ENCODE measurements around the gene GLS.
"Not testable (repeated sequence)": the region's sequence is repeated elsewhere in the genome, so short reads cannot be mapped to it uniquely, and the experiment has no call there.

The GLS gene

GRCh38 chr2:190929919-190930318 is 49.3 kb downstream of the GLS start:
- in situ Hi-C loops (cut with HindIII; ENCODE audit: low sequenced_read_pairs) = no loop called here

- in situ Hi-C loops (cut with HindIII; ENCODE audit: low sequenced_read_pairs) = no loop called here
Measured at GRCh38 chr2:190930411-190930810, 49.8 kb downstream of the GLS start.

- in situ Hi-C loops (cut with HindIII; ENCODE audit: low sequenced_read_pairs) = no loop called here
Measured at GRCh38 chr2:190932514-190932913, 51.9 kb downstream of the GLS start.

GRCh38 chr2:190933361-190933760 is 52.7 kb downstream of the GLS start:
- in situ Hi-C loops (cut with HindIII; ENCODE audit: low sequenced_read_pairs) = no loop called here

GRCh38 chr2:190935054-190935453 is 54.4 kb downstream of the GLS start:
- in situ Hi-C loops (cut with HindIII; ENCODE audit: low sequenced_read_pairs) = no loop called here

- in situ Hi-C loops (cut with HindIII; ENCODE audit: low sequenced_read_pairs) = no loop called here
Measured at GRCh38 chr2:190938771-190939335, 58.2 kb downstream of the GLS start.

- in situ Hi-C loops (cut with HindIII; ENCODE audit: low sequenced_read_pairs) = no loop called here
Measured at GRCh38 chr2:190940454-190940853, 59.8 kb downstream of the GLS start.

GRCh38 chr2:190941571-190941970 is 61.0 kb downstream of the GLS start:
- in situ Hi-C loops (cut with HindIII; ENCODE audit: low sequenced_read_pairs) = no loop called here

GRCh38 chr2:190942697-190943096 is 62.1 kb downstream of the GLS start:
- in situ Hi-C loops (cut with HindIII; ENCODE audit: low sequenced_read_pairs) = no loop called here

GRCh38 chr2:190943706-190944105 is 63.1 kb downstream of the GLS start:
- in situ Hi-C loops (cut with HindIII; ENCODE audit: low sequenced_read_pairs) = no loop called here

- in situ Hi-C loops (cut with HindIII; ENCODE audit: low sequenced_read_pairs) = no loop called here
Measured at GRCh38 chr2:190947141-190947540, 66.5 kb downstream of the GLS start.

GRCh38 chr2:190947711-190948251 is 67.2 kb downstream of the GLS start:
- in situ Hi-C loops (cut with HindIII; ENCODE audit: low sequenced_read_pairs) = no loop called here

GRCh38 chr2:190948671-190949070 is 68.0 kb downstream of the GLS start:
- in situ Hi-C loops (cut with HindIII; ENCODE audit: low sequenced_read_pairs) = no loop called here

- in situ Hi-C loops (cut with HindIII; ENCODE audit: low sequenced_read_pairs) = no loop called here
Measured at GRCh38 chr2:190950566-190950991, 70.0 kb downstream of the GLS start.

- in situ Hi-C loops (cut with HindIII; ENCODE audit: low sequenced_read_pairs) = no loop called here
Measured at GRCh38 chr2:190953257-190953656, 72.6 kb downstream of the GLS start.

GRCh38 chr2:190959911-190960788 is 79.5 kb downstream of the GLS start:
- in situ Hi-C loops (cut with HindIII; ENCODE audit: low sequenced_read_pairs) = no loop called here

GRCh38 chr2:190961117-190961516 is 80.5 kb downstream of the GLS start:
- in situ Hi-C loops (cut with HindIII; ENCODE audit: low sequenced_read_pairs) = not testable (repeated sequence)

- in situ Hi-C loops (cut with HindIII; ENCODE audit: low sequenced_read_pairs) = no loop called here
Measured at GRCh38 chr2:190961918-190962487, 81.4 kb downstream of the GLS start.

- in situ Hi-C loops (cut with HindIII; ENCODE audit: low sequenced_read_pairs) = no loop called here
Measured at GRCh38 chr2:190963088-190963487, 82.5 kb downstream of the GLS start.

GRCh38 chr2:190964170-190964795 is 83.7 kb downstream of the GLS start:
- in situ Hi-C loops (cut with HindIII; ENCODE audit: low sequenced_read_pairs) = no loop called here

- in situ Hi-C loops (cut with HindIII; ENCODE audit: low sequenced_read_pairs) = no loop called here
Measured at GRCh38 chr2:190965580-190966222, 85.1 kb downstream of the GLS start.

Measured in DLD1 (cell line).